ENCODE results near the gene ZBTB33. TPM values are rescaled to one million over a fixed set of nuclear protein-coding genes. Genes with fewer than 3 reads are reported as not detected.
A peak's percentile ranks its signal among the peaks of the same experiment; 100 is the strongest.

The ZBTB33 gene
- total RNA-seq, 2 experiments from 2014 or later, result 15.3 to 18.0 TPM

DNA sequence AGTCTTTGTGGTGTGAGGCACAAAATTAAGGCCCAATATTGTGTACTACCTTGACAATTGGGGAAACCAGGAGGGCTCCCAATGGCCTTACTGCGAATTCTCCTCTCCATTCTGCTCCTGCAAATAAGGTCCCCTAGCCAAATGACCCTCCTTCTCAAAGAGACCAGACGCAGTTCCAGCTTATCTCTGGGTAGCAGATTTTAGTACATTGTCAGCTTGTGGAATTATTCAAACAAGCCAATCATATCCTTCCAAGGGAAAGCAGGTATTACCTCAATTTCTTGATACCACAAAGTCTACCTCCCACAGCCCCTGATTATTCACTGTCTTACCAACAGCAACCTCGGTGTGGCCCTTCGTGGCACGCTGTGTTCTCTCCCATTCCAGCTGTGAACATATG is 7.8 kb upstream of the ZBTB33 start:
- H3K27me3 Mint-ChIP-seq, result peaks cover 1% of the 10 kb centered on the region
- peaks cover 22% of the 10 kb centered on the region for H3K4me1 Mint-ChIP-seq
- no peaks in the 10 kb centered on the region for H3K9me3 Mint-ChIP-seq
- peaks cover 8% of the 10 kb centered on the region for H3K36me3 Mint-ChIP-seq (ENCODE audit: low read depth)
- no peak overlapping the region for H3K4me3 Mint-ChIP-seq
- POLR2A ChIA-PET, result no interaction called here
- DNase-seq, result no peak
- CTCF ChIA-PET, result no interaction called here
- H3K27ac Mint-ChIP-seq, result no peak overlapping the region

DNA sequence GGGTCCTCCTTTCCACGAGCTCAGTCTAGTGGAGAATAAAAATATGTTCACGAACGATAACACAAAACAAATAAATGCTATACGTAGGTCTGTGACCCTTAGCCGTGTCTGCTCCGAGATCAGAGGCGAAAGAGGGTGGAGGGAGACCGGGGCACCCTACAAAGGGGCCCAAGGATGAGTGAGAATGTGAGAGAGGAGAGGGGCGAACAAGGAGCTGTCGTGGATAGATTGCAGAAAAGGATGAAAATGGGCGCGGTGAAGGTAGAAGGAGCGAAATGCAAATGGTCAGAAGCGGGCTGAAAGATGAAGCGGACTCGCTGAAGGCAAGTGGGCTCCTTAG is 6.2 kb upstream of the ZBTB33 start:
- H3K36me3 Mint-ChIP-seq (ENCODE audit: low read depth), result peaks cover under 1% of the 10 kb centered on the region
- H3K27ac Mint-ChIP-seq, result peak overlapping the region; percentile 95
- peak overlapping the region; percentile 97 for H3K4me3 Mint-ChIP-seq
- ChIA-PET POLR2A (no interaction called here), CTCF (interaction anchor here (1.6 kb wide), 1 partner anchor 31 kb away, joined by 3 read pairs; no protein-coding TSS in a partner anchor)
- no peak for DNase-seq
- H3K27me3 Mint-ChIP-seq, result peaks cover 1% of the 10 kb centered on the region
- H3K9me3 Mint-ChIP-seq, result no peaks in the 10 kb centered on the region
- peaks cover 31% of the 10 kb centered on the region for H3K4me1 Mint-ChIP-seq

DNA sequence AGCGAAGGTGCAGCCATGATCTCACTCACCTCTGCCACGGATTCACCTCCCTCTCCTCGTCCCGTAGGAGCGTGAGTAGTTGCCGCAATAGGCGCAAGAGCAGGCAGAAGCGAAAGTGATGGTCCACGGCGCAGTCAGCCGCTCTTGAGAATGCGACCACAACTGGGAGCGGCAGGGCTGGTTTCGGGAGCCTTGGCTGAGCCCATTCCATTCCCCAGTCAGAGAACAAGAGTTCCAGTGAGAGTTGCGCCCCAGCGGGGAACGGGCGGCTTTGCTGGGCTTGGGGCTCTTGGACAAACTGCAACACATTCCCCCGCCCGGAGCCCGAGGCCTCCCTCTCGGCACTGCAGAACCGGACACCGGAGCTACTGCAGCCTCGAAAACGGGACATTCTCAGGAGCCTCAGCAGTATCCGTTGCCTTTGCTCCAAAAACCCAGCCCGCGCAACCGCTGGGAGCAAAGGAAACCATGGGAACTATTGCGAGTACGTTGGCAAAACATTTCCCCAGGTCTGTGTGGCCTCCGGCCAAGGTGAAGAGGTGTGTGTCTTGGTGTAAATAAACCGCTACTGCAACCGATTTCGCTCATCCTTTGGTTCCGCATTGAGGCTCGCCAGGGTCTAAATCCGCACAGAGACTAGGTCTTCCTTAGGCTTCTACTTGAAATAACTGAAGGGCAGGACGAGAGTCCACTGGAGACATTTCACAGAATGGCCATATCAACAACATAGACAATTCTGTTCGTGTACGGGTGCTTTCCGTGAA is 5.7 kb upstream of the ZBTB33 start:
- POLR2A ChIA-PET, result no interaction called here
- Mint-ChIP-seq H3K27ac (peak overlapping the region; percentile 95), H3K27me3 (peaks cover 1% of the 10 kb centered on the region)

DNA sequence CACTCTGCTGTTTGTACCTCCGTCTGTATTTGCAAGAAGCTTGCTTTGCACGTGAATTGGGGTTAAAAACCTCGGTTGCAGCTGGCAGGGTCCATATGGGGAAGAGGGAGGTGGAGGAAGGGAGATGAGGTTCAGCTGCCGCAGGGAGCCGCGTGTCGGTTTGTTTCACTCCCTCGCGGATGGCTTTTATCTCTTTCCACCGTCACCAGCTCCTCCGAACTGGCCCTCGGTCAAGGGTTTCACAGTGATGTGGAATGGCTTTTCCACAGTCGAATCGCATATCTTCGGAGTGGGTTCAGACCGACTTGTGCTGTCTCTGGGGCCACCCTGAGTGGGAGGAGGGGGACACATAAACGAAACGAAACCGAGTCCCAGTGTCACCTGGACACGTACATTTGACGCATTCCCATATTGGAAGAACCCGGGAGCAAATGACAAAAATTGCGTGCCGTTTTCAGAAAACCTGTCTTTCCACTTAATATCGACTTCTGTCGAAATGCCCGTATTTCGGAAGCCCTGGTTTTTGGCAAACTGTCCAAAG is 929 bp downstream of the ZBTB33 start:
- POLR2A ChIA-PET, result no interaction called here
- Mint-ChIP-seq H3K36me3 (ENCODE audit: low read depth) (peaks cover 27% of the 10 kb centered on the region), H3K27ac (peak overlapping the region; percentile 97), H3K4me3 (peak overlapping the region; percentile 91), H3K27me3 (no peaks in the 10 kb centered on the region), H3K9me3 (no peaks in the 10 kb centered on the region), H3K4me1 (peaks cover 33% of the 10 kb centered on the region)
- CTCF ChIA-PET, result interaction anchor here (1.6 to 2.0 kb wide), 2 partner anchors 9 to 18 kb away, joined by 4 to 6 read pairs; no protein-coding TSS in a partner anchor
- peak; percentile 15 for DNase-seq

More for the DNA sequence above, 5.7 kb upstream of the ZBTB33 start:
- H3K36me3 Mint-ChIP-seq (ENCODE audit: low read depth), result no peaks in the 10 kb centered on the region
- H3K4me3 Mint-ChIP-seq, result peak overlapping the region; percentile 97
- CTCF ChIA-PET, result interaction anchor here (1.6 kb wide), 1 partner anchor 31 kb away, joined by 3 read pairs; no protein-coding TSS in a partner anchor
- peaks cover 32% of the 10 kb centered on the region for H3K4me1 Mint-ChIP-seq
- peak; percentile 62 for DNase-seq
- no peaks in the 10 kb centered on the region for H3K9me3 Mint-ChIP-seq

DNA sequence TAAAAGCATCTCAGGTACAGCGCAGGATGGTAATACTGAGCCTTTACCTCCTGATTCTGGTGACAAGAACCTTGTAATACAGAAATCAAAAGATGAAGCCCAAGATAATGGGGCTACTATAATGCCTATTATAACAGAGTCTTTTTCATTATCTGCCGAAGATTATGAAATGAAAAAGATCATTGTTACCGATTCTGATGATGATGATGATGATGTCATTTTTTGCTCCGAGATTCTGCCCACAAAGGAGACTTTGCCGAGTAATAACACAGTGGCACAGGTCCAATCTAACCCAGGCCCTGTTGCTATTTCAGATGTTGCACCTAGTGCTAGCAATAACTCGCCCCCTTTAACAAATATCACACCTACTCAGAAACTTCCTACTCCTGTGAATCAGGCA is 3.2 kb downstream of the ZBTB33 start:
- CTCF ChIA-PET, result interaction anchor here (1.5 kb wide), 1 partner anchor 20 kb away, joined by 4 read pairs; no protein-coding TSS in a partner anchor
- H3K36me3 Mint-ChIP-seq (ENCODE audit: low read depth), result peaks cover 36% of the 10 kb centered on the region
- no peaks in the 10 kb centered on the region for H3K27me3 Mint-ChIP-seq
- H3K9me3 Mint-ChIP-seq, result no peaks in the 10 kb centered on the region
- H3K4me3 Mint-ChIP-seq, result no peak overlapping the region
- DNase-seq, result no peak
- H3K4me1 Mint-ChIP-seq, result peaks cover 25% of the 10 kb centered on the region
- POLR2A ChIA-PET, result no interaction called here
- H3K27ac Mint-ChIP-seq, result no peak overlapping the region

DNA sequence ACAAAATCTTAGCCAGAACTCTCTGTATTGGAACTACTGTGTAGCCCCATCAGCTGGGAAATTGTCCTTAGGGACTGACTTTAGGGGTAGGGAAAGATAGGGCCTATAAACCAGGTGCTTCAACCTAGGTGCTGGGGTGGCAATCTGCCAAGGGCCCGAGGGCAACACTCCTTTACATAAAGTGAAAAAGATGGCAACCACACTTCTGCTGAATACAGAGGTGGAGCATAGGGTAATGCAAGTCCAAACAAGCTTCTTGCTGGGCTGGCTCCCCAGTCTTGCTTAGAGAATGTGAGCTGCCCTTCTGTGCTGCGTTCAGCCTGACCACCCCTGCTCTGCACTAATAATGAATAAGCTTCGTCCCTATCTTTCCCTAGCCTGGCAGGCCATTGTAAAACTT is 9.8 kb downstream of the ZBTB33 start:
- POLR2A ChIA-PET, result no interaction called here
- CTCF ChIA-PET, result interaction anchor here (1.2 kb wide), 1 partner anchor 9 kb away, joined by 6 read pairs; the partner anchor contains the start of gene ZBTB33
- Mint-ChIP-seq H3K9me3 (no peaks in the 10 kb centered on the region), H3K4me1 (peaks cover 1% of the 10 kb centered on the region), H3K27ac (no peak overlapping the region), H3K36me3 (ENCODE audit: low read depth) (peaks cover 15% of the 10 kb centered on the region), H3K27me3 (no peaks in the 10 kb centered on the region), H3K4me3 (no peak overlapping the region)
- no peak for DNase-seq

DNA sequence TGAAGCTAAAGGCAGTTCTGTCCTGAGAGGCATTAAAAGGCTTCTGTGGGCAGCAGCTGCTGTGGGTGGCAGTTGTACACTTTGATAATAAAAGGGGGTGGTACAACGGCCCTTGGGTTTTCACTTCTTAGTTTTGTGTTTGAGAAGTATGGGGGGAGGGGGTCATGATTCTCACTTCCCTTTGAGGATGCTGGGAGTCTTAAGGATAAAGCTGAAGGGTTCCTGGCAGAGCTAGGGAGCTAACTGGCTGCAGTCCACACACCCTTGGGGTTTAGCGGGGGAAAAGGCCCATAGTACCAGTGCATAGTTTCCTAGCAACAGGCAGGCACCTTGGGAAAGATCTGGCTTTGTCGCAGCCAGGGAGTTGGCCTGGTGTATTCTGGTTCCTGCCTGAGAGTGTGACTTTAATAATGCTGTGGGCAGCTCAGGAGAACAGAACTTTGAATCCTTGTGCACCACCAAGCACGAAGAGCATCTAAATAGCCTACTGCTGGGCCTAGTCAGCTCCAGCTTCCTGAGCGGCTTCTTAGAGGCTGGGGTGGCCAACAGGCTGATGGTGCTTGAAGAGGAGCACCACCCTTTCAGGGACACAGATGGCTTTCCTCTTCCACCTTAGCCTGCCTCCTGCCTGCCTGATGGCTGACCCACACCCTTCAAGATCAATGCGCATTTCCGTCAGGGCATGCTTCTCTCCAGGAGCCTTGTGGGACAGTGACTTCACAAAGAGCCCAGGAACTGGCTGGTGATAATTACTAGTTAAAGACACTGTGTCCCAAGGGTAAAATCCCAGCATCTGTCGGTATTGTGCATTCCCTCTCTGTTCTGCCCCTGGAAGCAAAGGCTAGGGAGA is 12.5 kb downstream of the ZBTB33 start:
- H3K27ac Mint-ChIP-seq, result no peak overlapping the region
- ChIA-PET CTCF (interaction anchor here (2.4 kb wide), 1 partner anchor 13 kb away, joined by 7 read pairs; the partner anchor contains the start of gene ZBTB33), POLR2A (no interaction called here)
- no peaks in the 10 kb centered on the region for H3K9me3 Mint-ChIP-seq
- H3K27me3 Mint-ChIP-seq, result no peaks in the 10 kb centered on the region
- peaks cover under 1% of the 10 kb centered on the region for H3K36me3 Mint-ChIP-seq (ENCODE audit: low read depth)
- H3K4me1 Mint-ChIP-seq, result no peaks in the 10 kb centered on the region
- no peak overlapping the region for H3K4me3 Mint-ChIP-seq
- DNase-seq, result no peak

DNA sequence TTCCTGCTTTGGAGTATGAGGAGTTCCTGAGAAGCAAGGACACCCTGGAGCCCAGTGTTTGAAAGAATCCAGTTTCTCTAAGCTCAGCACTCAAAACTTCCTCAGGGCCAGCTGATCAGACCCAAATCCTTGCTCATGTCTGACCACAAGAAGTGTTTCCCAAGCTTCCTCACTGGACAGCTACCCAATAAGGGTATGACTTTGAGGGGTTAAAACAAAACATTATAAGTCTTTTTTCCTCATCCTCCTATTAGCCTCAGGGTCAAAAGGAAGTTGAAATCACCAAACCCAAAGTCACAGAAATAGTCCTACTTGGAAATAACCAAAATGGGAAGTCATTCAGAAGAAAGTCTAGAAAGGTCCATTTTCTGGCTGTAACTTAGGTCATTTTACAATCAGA is 13.7 kb downstream of the ZBTB33 start:
- no peak overlapping the region for H3K27ac Mint-ChIP-seq
- H3K36me3 Mint-ChIP-seq (ENCODE audit: low read depth), result no peaks in the 10 kb centered on the region
- peaks cover 2% of the 10 kb centered on the region for H3K4me1 Mint-ChIP-seq
- no peaks in the 10 kb centered on the region for H3K27me3 Mint-ChIP-seq
- H3K9me3 Mint-ChIP-seq, result no peaks in the 10 kb centered on the region
- ChIA-PET CTCF (interaction anchor here (2.4 kb wide), 1 partner anchor 14 kb away, joined by 7 read pairs; the partner anchor contains the start of gene ZBTB33), POLR2A (no interaction called here)
- DNase-seq, result no peak
- H3K4me3 Mint-ChIP-seq, result no peak overlapping the region

DNA sequence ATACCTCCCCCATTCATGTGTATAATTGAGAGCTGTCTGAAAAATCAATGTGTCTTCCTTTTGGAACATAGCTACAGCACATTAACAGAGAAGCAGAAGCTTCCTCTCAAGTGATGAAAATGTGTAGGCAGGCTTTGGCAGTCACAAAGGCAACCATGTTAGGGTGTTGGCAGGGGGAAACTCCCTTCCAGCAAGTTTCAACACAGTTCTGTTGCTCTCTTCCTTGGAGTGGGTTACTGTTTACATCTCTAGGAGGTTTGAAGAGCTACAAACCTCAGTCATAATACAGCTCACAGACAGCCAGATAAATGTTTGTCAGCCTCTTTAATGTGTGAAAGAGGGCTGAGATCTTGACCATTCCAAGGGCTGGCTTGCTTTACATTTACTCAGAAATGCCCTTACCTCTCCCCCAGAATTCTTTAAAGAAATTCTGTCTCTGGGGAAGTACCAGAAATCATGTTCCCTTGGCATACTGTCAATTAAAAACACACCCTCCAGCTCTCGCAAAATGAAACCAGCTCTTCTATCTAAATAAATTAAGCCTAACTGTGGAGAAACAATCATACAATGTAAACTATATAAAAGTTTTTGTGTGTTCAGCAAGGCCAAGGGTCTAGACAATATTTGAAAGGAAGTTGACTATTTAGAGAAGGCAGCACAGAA is 18.9 kb downstream of the ZBTB33 start:
- no peak overlapping the region for H3K4me3 Mint-ChIP-seq
- peaks cover 8% of the 10 kb centered on the region for H3K4me1 Mint-ChIP-seq
- no peak overlapping the region for H3K27ac Mint-ChIP-seq
- peaks cover 2% of the 10 kb centered on the region for H3K27me3 Mint-ChIP-seq
- no peaks in the 10 kb centered on the region for H3K36me3 Mint-ChIP-seq (ENCODE audit: low read depth)
- ChIA-PET POLR2A (no interaction called here), CTCF (interaction anchor here (0.9 to 1.8 kb wide), 2 partner anchors 19 to 56 kb away, joined by 3 to 4 read pairs; partner anchors contain the start of gene ZBTB33)
- DNase-seq, result no peak
- no peaks in the 10 kb centered on the region for H3K9me3 Mint-ChIP-seq

DNA sequence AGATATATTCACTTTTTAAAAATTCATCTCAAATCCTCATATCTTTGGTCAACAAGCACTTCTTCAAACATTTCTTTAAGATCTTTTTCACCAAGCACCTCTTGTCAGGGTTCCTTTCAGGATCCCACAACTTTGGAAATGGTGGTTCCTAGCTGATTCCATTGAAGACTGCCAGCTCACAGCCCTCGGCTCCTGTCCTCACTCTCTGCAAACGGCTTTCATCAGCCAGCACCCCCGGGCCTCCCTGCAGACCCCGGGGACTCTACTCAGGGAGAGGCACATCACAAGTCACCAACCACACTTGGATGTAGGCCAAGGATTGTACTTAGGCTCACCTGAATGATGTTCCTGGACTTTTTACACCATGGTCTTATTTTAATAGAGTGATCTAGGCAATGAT is 20.0 kb downstream of the ZBTB33 start:
- H3K27ac Mint-ChIP-seq, result no peak overlapping the region
- CTCF ChIA-PET, result interaction anchor here (1.8 kb wide), 1 partner anchor 20 kb away, joined by 4 read pairs; the partner anchor contains the start of gene ZBTB33
- H3K9me3 Mint-ChIP-seq, result no peaks in the 10 kb centered on the region
- H3K36me3 Mint-ChIP-seq (ENCODE audit: low read depth), result no peaks in the 10 kb centered on the region
- H3K4me3 Mint-ChIP-seq, result no peak overlapping the region
- H3K27me3 Mint-ChIP-seq, result peaks cover 2% of the 10 kb centered on the region
- POLR2A ChIA-PET, result no interaction called here
- peaks cover 8% of the 10 kb centered on the region for H3K4me1 Mint-ChIP-seq
- DNase-seq, result no peak

DNA sequence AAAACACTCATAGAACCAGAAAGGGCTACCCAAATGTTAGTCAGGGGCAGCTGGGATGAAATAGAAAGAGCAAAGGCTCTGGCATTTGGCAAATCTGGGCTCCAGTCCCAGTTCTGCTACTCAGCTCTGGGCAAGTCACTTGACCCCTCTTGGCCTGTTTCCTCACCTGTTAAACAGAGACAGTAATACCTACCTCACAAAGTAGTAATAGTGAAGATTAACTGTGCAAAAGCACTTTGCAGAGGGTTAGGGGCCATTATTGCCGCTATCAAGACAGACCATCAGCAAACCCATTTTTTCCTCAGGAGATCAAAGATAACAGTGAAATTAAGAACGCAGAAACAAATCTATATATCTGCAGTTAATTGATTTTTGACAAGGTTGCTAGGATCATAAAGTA is 20.6 kb downstream of the ZBTB33 start:
- CTCF ChIA-PET, result interaction anchor here (1.1 kb wide), 1 partner anchor 21 kb away, joined by 3 read pairs; the partner anchor contains the start of gene ZBTB33
- POLR2A ChIA-PET, result no interaction called here

DNA sequence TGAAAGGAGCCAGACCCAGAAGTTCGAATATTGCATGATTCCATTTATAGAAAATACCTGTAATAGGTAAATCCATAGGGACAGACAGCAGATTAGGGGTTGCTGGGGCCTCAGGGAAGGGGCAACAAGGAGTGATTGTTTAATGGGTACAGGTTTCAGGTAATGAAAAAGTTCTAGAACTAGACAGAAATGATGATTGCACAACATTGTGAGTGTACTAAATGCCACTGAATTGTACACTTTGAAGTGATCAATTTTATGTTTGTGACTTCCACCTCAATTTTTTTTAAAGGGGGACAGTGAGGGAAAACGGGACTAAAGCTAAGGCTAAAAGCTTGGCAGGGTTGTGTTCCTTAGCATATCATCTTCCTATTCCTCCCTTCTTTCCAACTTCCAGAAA is 23.5 kb downstream of the ZBTB33 start:
- Mint-ChIP-seq H3K4me3 (no peak overlapping the region), H3K4me1 (peaks cover 8% of the 10 kb centered on the region), H3K27me3 (peaks cover 2% of the 10 kb centered on the region), H3K36me3 (ENCODE audit: low read depth) (no peaks in the 10 kb centered on the region), H3K9me3 (no peaks in the 10 kb centered on the region), H3K27ac (no peak overlapping the region)
- ChIA-PET CTCF (interaction anchor here (1.3 kb wide), 1 partner anchor 20 kb away, joined by 4 read pairs; no protein-coding TSS in a partner anchor), POLR2A (no interaction called here)
- DNase-seq, result no peak

More for the DNA sequence above, 20.6 kb downstream of the ZBTB33 start:
- H3K4me1 Mint-ChIP-seq, result peaks cover 8% of the 10 kb centered on the region
- H3K27me3 Mint-ChIP-seq, result peaks cover 2% of the 10 kb centered on the region
- H3K27ac Mint-ChIP-seq, result no peak overlapping the region
- DNase-seq, result no peak
- H3K4me3 Mint-ChIP-seq, result no peak overlapping the region
- no peaks in the 10 kb centered on the region for H3K9me3 Mint-ChIP-seq
- no peaks in the 10 kb centered on the region for H3K36me3 Mint-ChIP-seq (ENCODE audit: low read depth)
